Measurements from ENCODE around the gene PPARD. TPM values are rescaled to one million over a fixed set of nuclear protein-coding genes. Genes with fewer than 3 reads are reported as not detected.
A peak's percentile ranks its signal among the peaks of the same experiment; 100 is the strongest.
"Not testable (repeated sequence)": the region's sequence is repeated elsewhere in the genome, so short reads cannot be mapped to it uniquely, and the experiment has no call there.

PPARD gene
- total and polyA plus RNA-seq, 2 experiments from 2014 or later: 17.1 to 34.0 TPM

DNA sequence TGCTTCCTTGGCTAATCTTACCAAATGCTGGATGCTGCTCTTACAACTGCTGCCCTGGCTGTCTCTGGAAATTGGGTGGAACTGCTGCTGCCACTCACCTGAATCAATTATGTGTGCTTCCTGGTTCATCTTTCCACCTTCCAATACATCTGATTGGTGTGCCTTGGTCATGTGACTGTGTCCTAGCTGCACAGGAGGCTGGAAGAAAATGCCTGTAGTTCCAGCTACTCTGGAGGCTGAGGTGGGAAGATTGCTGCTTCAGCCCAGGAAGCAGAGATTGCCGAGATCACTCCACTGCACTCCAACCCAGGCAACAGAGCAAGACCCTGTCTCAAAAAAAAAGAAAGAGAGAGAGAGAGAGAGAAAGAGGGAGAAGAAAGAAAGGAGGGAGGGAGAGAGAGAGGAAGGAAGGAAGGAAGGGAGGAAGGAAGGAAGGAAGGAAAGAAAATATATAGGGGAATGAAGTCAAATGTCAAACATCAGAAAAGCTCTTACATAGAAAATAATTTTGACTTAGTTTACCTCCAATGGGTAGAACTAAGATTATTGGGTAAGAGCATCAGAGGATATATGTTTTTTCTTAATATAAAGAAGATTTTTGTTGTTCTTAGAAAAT is 14.1 kb upstream of the PPARD start:
- no peaks in the 10 kb centered on the region for H3K36me3 ChIP-seq
- no peaks in the 10 kb centered on the region for H3K9me3 ChIP-seq (ENCODE audit: low read depth)
- DNase-seq (ENCODE audit: low read depth in 1 of 2, low spot score in 1 of 2): no peak
- H3K4me1 ChIP-seq (ENCODE audit: low read depth): no peaks in the 10 kb centered on the region
- TF ChIP-seq, protein P1, sequence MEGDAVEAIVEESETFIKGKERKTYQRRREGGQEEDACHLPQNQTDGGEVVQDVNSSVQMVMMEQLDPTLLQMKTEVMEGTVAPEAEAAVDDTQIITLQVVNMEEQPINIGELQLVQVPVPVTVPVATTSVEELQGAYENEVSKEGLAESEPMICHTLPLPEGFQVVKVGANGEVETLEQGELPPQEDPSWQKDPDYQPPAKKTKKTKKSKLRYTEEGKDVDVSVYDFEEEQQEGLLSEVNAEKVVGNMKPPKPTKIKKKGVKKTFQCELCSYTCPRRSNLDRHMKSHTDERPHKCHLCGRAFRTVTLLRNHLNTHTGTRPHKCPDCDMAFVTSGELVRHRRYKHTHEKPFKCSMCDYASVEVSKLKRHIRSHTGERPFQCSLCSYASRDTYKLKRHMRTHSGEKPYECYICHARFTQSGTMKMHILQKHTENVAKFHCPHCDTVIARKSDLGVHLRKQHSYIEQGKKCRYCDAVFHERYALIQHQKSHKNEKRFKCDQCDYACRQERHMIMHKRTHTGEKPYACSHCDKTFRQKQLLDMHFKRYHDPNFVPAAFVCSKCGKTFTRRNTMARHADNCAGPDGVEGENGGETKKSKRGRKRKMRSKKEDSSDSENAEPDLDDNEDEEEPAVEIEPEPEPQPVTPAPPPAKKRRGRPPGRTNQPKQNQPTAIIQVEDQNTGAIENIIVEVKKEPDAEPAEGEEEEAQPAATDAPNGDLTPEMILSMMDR (IDR thresholded peaks at IDR 0.05; ENCODE audit: low read depth, low read length): no peak
- no peaks in the 10 kb centered on the region for H3K27me3 ChIP-seq
- H3K27ac ChIP-seq: no peak overlapping the region
- H3K4me3 ChIP-seq: no peak overlapping the region

DNA sequence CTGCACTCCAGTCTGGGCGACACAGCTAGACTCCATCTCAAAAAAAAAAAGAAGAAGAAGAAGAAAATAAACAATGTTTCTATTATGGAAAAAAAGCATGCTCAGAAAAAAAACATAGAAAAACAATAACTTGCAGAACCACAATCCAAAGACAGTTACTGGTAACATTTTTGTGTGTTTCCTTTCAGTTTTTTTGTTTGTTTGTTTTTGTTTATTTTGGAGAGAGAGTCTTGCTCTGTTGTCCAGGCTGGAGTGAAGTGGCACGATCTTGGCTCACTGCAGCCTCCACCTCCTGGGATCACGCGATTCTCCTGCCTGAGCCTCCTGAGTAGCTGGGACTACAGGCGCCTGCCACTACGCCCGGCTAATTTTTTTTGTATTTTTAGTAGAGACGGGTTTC is 13.4 kb upstream of the PPARD start:
- H3K4me3 ChIP-seq; H3K9me3 ChIP-seq (ENCODE audit: low read depth); H3K4me1 ChIP-seq (ENCODE audit: low read depth); H3K36me3 ChIP-seq; H3K27ac ChIP-seq; DNase-seq (ENCODE audit: low read depth in 1 of 2, low spot score in 1 of 2); H3K27me3 ChIP-seq: not testable (repeated sequence)

DNA sequence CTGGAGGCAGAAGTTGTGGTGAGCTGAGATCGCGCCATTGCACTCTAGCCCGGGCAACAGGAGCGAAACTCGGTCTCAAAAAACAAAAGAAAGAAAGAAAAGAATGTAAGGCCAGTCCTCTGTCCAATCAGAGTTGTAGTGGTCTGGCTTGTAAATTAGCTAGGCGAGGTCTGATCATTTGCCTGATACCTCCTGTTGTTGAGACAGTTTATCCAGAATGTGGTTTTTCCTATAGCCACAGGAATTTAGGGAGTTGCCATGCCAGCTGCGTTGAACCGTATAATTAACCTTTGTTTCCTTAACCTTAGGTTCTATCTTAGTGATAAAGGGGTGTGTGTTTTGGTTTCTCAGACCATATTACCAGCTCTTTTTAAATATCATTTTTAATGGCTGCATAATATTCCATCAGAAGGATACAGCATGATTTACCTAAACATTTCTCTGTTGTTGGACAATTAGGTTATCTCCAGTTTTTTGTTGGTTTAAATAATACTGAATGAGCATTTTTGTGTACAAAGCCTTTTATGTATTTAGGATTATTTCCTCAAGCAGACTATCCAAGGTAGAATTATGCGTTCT is 11.7 kb upstream of the PPARD start:
- no peaks in the 10 kb centered on the region for H3K9me3 ChIP-seq (ENCODE audit: low read depth)
- no peaks in the 10 kb centered on the region for H3K36me3 ChIP-seq
- no peak overlapping the region for H3K27ac ChIP-seq
- TF ChIP-seq, protein P1 (IDR thresholded peaks at IDR 0.05; ENCODE audit: low read depth, low read length): no peak
- no peaks in the 10 kb centered on the region for H3K4me1 ChIP-seq (ENCODE audit: low read depth)
- no peak for DNase-seq (ENCODE audit: low read depth in 1 of 2, low spot score in 1 of 2)
- H3K4me3 ChIP-seq: no peak overlapping the region
- peaks cover 5% of the 10 kb centered on the region for H3K27me3 ChIP-seq

DNA sequence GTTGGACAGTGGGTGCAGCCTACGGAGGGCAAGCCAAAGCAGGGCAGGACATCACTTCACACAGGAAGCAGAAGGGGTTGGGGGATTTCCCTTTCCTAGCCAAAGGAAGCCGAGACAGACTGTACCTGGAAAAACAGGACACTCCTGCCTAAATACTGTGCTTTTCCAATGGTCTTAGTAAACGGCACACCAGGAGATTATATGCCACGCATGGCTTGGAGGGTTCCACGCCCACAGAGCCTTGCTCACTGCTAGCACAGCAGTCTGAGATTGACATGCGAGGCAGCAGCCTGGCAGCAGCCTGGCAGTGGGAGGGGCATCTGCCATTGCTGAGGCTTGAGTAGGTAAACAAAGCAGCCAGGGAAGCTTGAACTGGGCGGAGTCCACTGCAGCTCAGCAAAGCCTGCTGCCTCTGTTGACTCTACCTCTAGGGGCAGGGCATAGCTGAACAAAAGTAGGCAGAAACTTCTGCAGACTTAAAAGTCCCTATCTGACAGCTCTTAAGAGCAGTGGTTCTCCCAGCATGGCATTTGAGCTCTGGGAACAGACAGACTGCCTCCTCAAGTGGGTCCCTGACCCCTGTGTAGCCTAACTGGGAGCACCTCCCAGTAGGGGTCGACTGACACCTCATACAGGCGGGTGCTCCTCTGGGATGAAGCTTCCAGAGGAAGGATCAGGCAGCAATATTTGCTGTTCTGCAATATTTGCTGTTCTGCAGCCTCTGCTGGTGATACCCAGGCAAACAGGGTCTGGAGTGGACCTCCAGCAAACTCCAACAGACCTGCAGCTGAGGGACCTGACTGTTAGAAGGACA is 10.1 kb upstream of the PPARD start:
- H3K4me1 ChIP-seq (ENCODE audit: low read depth); H3K27ac ChIP-seq; H3K36me3 ChIP-seq; H3K9me3 ChIP-seq (ENCODE audit: low read depth); H3K4me3 ChIP-seq; H3K27me3 ChIP-seq; DNase-seq (ENCODE audit: low read depth in 1 of 2, low spot score in 1 of 2): not testable (repeated sequence)

DNA sequence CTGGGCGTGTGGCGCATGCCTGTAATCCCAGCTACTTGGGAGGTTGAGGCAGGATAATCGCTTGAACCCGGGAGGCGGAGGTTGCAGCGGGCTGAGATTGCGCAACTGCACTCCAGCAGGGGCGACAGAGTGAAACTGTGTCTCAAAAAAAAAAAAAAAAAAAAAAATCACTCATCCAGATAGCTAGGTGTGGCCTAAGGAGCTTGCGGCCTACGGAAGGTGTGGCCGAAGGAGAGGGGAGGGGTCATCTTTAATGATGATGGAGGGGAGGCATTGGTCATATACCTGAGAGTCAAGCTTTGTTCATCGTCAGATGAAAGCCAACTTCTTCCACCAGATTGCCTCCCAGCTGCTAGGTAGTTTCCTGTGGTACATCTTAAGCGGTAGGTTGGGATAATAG is 801 bp upstream of the PPARD start:
- TF ChIP-seq, protein P1 (IDR thresholded peaks at IDR 0.05; ENCODE audit: low read depth, low read length): no peak
- H3K4me1 ChIP-seq (ENCODE audit: low read depth): peaks cover 7% of the 10 kb centered on the region
- no peak overlapping the region for H3K27ac ChIP-seq
- no peak for DNase-seq (ENCODE audit: low read depth in 1 of 2, low spot score in 1 of 2)
- H3K27me3 ChIP-seq: no peaks in the 10 kb centered on the region
- H3K9me3 ChIP-seq (ENCODE audit: low read depth): no peaks in the 10 kb centered on the region
- H3K36me3 ChIP-seq: no peaks in the 10 kb centered on the region
- no peak overlapping the region for H3K4me3 ChIP-seq

DNA sequence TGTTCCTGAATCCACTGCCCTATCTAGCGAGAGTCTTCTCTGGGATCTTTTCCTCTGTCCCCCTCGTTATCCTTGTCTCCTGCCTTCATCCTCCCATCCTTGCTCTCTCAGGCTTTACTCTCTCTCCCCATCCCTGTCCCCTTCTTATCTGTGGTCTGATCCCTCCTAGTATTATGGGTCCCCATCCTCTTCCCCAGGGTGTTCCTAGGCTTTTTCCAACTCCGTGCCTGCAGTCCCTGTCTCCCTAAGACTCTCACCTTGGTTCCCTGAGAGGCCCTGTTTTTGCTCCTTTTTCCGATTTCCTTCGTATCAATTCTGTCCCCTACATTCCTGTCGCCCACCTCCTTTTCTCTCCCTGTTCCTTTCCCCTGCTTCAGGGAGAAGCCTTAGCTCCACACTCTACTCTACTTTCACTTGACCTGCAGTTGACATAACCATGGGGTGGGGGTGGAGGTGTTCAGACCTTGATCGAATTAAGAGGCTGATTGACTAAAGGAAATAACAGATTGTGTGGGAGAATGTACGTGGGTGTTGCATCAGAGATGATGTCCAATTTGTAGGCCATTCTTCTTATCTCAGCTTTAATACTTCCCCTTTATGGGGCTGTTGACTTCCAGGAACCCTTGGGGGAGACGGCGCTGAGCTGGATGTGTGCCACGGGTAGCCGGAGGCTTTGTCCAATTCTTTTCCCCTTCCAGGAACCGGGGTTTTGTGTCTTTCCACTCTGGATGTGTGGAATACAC is 905 bp downstream of the PPARD start:
- TF ChIP-seq, protein P1 (IDR thresholded peaks at IDR 0.05; ENCODE audit: low read depth, low read length): no peak

More for the DNA sequence above, 905 bp downstream of the PPARD start:
- H3K27ac ChIP-seq: no peak overlapping the region
- DNase-seq (ENCODE audit: low read depth in 1 of 2, low spot score in 1 of 2): peak in 1 of 2 donors; percentile 80
- no peaks in the 10 kb centered on the region for H3K36me3 ChIP-seq
- H3K9me3 ChIP-seq (ENCODE audit: low read depth): no peaks in the 10 kb centered on the region
- peaks cover 7% of the 10 kb centered on the region for H3K4me1 ChIP-seq (ENCODE audit: low read depth)
- no peaks in the 10 kb centered on the region for H3K27me3 ChIP-seq
- H3K4me3 ChIP-seq: peak overlapping the region; percentile 93

Data from cardiac muscle cell (in vitro differentiated cells and primary cell).